IMR-90 (cell line): ENCODE results near the gene TEAD1. TPM values are rescaled to one million over a fixed set of nuclear protein-coding genes. Genes with fewer than 3 reads are reported as not detected.

Experiments used
- ATAC-seq: fragments of 200-7000 bp; cut with Tn5 transposase; 2 replicates; pipeline ENCODE4 v1.9.1; 2020; ENCODE audit warnings: low read depth, mild to moderate bottlenecking, moderate library complexity
- BruUV-seq: library from RNA; stranded (reverse); fragments of 400-500 nt; replicated peaks from 2 replicates; lab custom pipeline; 2021; lab: Mats Ljungman, UMichigan
- CTCF ChIA-PET: fragments of 300-600 bp; formaldehyde crosslinking; extraction: SDS; loops from one replicate; lab custom pipeline; 2021; ENCODE audit warnings: antibody characterized with exemption; lab: Yijun Ruan, JAX
- POLR2A ChIA-PET: fragments of 300-600 bp; sonication (Branson Sonifier 250); formaldehyde crosslinking; loops from one replicate; lab custom pipeline; 2022; ENCODE audit warnings: antibody characterized with exemption; ENCODE audit not compliant: unreplicated experiment; lab: Charles Lee
- DNase-seq: peaks from one replicate; pipeline ENCODE4 v3.0.0; 2013
- H2AFZ ChIP-seq: replicated peaks from 2 replicates; pipeline ENCODE3; 2013; ENCODE audit warnings: low read length, mild to moderate bottlenecking; ENCODE audit not compliant: poor library complexity
- H2AK5ac ChIP-seq: 2 replicates; pipeline ENCODE4 v1.6.1; 2013; ENCODE audit warnings: low read depth, low read length, inconsistent platforms
- H2AK9ac ChIP-seq: replicated peaks from 2 replicates; pipeline ENCODE3; 2013; ENCODE audit warnings: mild to moderate bottlenecking, low read depth, low read length, moderate library complexity; ENCODE audit not compliant: poor library complexity
- H2BK120ac ChIP-seq: 2 replicates; pipeline ENCODE4 v1.6.1; 2013; ENCODE audit warnings: low read depth, low read length, inconsistent platforms
- H2BK15ac ChIP-seq: 3 replicates; pipeline ENCODE4 v1.6.1; 2013; ENCODE audit warnings: low read depth, low read length, inconsistent platforms
- H2BK20ac ChIP-seq: 2 replicates; pipeline ENCODE4 v1.6.1; 2013; ENCODE audit warnings: low read depth, mild to moderate bottlenecking, inconsistent platforms, low read length, moderate library complexity
- H2BK5ac ChIP-seq: 2 replicates; pipeline ENCODE4 v1.6.1; 2013; ENCODE audit warnings: mild to moderate bottlenecking, low read depth, low read length, inconsistent platforms; ENCODE audit not compliant: poor library complexity, severe bottlenecking
- H3K14ac ChIP-seq: replicated peaks from 2 replicates; pipeline ENCODE4 v1.6.1; 2013; ENCODE audit warnings: low read depth, low read length, inconsistent platforms
- H3K18ac ChIP-seq: 2 replicates; pipeline ENCODE4 v1.6.1; 2013; ENCODE audit warnings: low read depth, low read length, control low read depth
- H3K23ac ChIP-seq: 2 replicates; pipeline ENCODE4 v1.6.1; 2013; ENCODE audit warnings: low read depth, low read length, inconsistent platforms
- H3K27ac ChIP-seq: 2 replicates; pipeline ENCODE4 v1.5.1; 2013; ENCODE audit warnings: mild to moderate bottlenecking, control low read depth, low read length; ENCODE audit not compliant: insufficient read depth
- H3K27me3 ChIP-seq: 2 replicates; pipeline ENCODE4 v1.6.1; 2013; ENCODE audit warnings: low read length; ENCODE audit not compliant: control insufficient read depth, insufficient read depth
- H3K36me3 ChIP-seq: 2 replicates; pipeline ENCODE4 v1.6.1; 2013; ENCODE audit warnings: low read length, mixed read lengths; ENCODE audit not compliant: control insufficient read depth, insufficient read depth
- H3K4ac ChIP-seq: 2 replicates; pipeline ENCODE4 v1.6.1; 2013; ENCODE audit warnings: low read depth, low read length, inconsistent platforms
- H3K4me1 ChIP-seq: 2 replicates; pipeline ENCODE4 v1.6.1; 2013; ENCODE audit warnings: low read length, mixed read lengths; ENCODE audit not compliant: control insufficient read depth, insufficient read depth
- H3K4me2 ChIP-seq: 2 replicates; pipeline ENCODE4 v1.6.1; 2013; ENCODE audit warnings: low read depth, mild to moderate bottlenecking, control low read depth, low read length, moderate library complexity
- H3K4me3 ChIP-seq: 2 replicates; pipeline ENCODE4 v1.5.1; 2013; ENCODE audit warnings: low read depth, mild to moderate bottlenecking, control low read depth, low read length, moderate library complexity; ENCODE audit not compliant: insufficient read depth
- H3K56ac ChIP-seq: 2 replicates; pipeline ENCODE4 v1.6.1; 2013; ENCODE audit warnings: low read length, inconsistent platforms; ENCODE audit not compliant: insufficient read depth; ENCODE audit errors: extremely low read depth
- H3K79me1 ChIP-seq, 2 experiments: 2 replicates each; pipeline ENCODE4 v1.6.1; 2013; ENCODE audit warnings: low read length in 2 of 2, inconsistent platforms in 1 of 2, low read depth in 1 of 2
- H3K9ac ChIP-seq: 2 replicates; pipeline ENCODE4 v1.6.1; 2013; ENCODE audit warnings: low read depth, low read length, control low read depth
- H3K9me1 ChIP-seq: 2 replicates; pipeline ENCODE4 v1.6.1; 2013; ENCODE audit warnings: low read length, inconsistent platforms; ENCODE audit not compliant: insufficient read depth
- H3K9me3 ChIP-seq: 2 replicates; pipeline ENCODE4 v1.6.1; 2013; ENCODE audit warnings: low read length; ENCODE audit not compliant: control insufficient read depth, insufficient read depth
- H4K20me1 ChIP-seq: 2 replicates; pipeline ENCODE4 v1.6.1; 2013; ENCODE audit warnings: low read length, inconsistent platforms; ENCODE audit not compliant: insufficient read depth
- H4K5ac ChIP-seq: 2 replicates; pipeline ENCODE4 v1.6.1; 2013; ENCODE audit warnings: mild to moderate bottlenecking, low read depth, low read length, control low read depth
- H4K8ac ChIP-seq, 2 experiments: 2 replicates each; pipeline ENCODE4 v1.6.1; 2013; ENCODE audit warnings: low read depth in 2 of 2, low read length in 2 of 2, control low read depth in 1 of 2, inconsistent platforms in 1 of 2
- H4K91ac ChIP-seq: 2 replicates; pipeline ENCODE4 v1.6.1; 2013; ENCODE audit warnings: low read depth, low read length, inconsistent platforms; ENCODE audit not compliant: insufficient read depth
- BHLHE40 ChIP-seq: fragments of 150-350 bp; IDR thresholded peaks from 2 replicates; pipeline ENCODE4 v1.6.1; 2016; ENCODE audit warnings: mild to moderate bottlenecking, low read depth, low read length
- CHD1 ChIP-seq: IDR thresholded peaks from 2 replicates; pipeline ENCODE4 v1.6.1; 2012; ENCODE audit warnings: low read depth, low read length, improper control_type of control experiment
- FOS ChIP-seq: fragments of 150-350 bp; IDR thresholded peaks from 2 replicates; pipeline ENCODE4 v1.6.1; 2016; ENCODE audit warnings: low read depth, low read length
- MAFK ChIP-seq: IDR thresholded peaks from 2 replicates; pipeline ENCODE4 v1.6.1; 2012; ENCODE audit warnings: low read depth, low read length, improper control_type of control experiment
- MAZ ChIP-seq: IDR thresholded peaks from 2 replicates; pipeline ENCODE4 v1.6.1; 2012; ENCODE audit warnings: low read depth, mild to moderate bottlenecking, low read length, improper control_type of control experiment, moderate library complexity, borderline replicate concordance
- MXI1 ChIP-seq: IDR thresholded peaks from 2 replicates; pipeline ENCODE4 v1.6.1; 2012; ENCODE audit warnings: low read depth, mild to moderate bottlenecking, low read length, moderate library complexity, borderline replicate concordance
- RCOR1 ChIP-seq: IDR thresholded peaks from 2 replicates; pipeline ENCODE4 v1.6.1; 2012; ENCODE audit warnings: mild to moderate bottlenecking, low read length, improper control_type of control experiment; ENCODE audit not compliant: insufficient replicate concordance
- RFX5 ChIP-seq: IDR thresholded peaks from 2 replicates; pipeline ENCODE4 v1.8.0; 2012; ENCODE audit warnings: low read depth, mild to moderate bottlenecking, low read length, moderate library complexity
- SMC3 ChIP-seq: fragments of 150-350 bp; IDR thresholded peaks from 2 replicates; pipeline ENCODE4 v1.6.1; 2016; ENCODE audit warnings: low read depth, mild to moderate bottlenecking, antibody characterized with exemption, low read length, moderate library complexity
- WGBS, 2 experiments: methylation state at CpG; one replicate each; pipeline versions ENCODE4 v1.1.5 to v1.1.7; 2013; ENCODE audit warnings: missing lambda C conversion rate in 2 of 2; ENCODE audit not compliant: insufficient read length in 1 of 2; ENCODE audit errors: extremely low coverage in 2 of 2; 5-methylcytosine and 5-hydroxymethylcytosine counted together
- dilution Hi-C: fragments of 300-500 bp; cut with HindIII; formaldehyde crosslinking; loops from one replicate; pipeline ENCODE4 v1.14.3; 2018; ENCODE audit warnings: low sequenced_read_pairs; ENCODE audit not compliant: unreplicated experiment
- in situ Hi-C: fragments of 300-500 bp; cut with MboI; formaldehyde crosslinking; loops from 3 replicates; pipeline ENCODE4 v1.14.3; 2019; ENCODE audit warnings: low sequenced_read_pairs, inconsistent platforms, mixed read lengths
- intact Hi-C: fragments of 100-400 bp; cut with micrococcal nuclease; formaldehyde crosslinking; loops from 2 replicates; pipeline ENCODE4 v1.10.0; 2022
- polyA plus RNA-seq, 3 experiments: library from polyadenylated mRNA; depleted of rRNA; stranded (reverse); fragments of >200 nt; gene quantifications; 2 replicates each; pipeline ENCODE4 v1.2.3, GENCODE V29; 2012; ENCODE audit warnings: low replicate concordance in 1 of 3
- total RNA-seq: library from RNA; depleted of rRNA; stranded (reverse); fragments of >200 nt; gene quantifications from 2 replicates; pipeline ENCODE4 v1.2.3, GENCODE V29; 2012
- TF ChIP-seq, protein P1 (sequence below): conservative IDR thresholded peaks from 2 replicates; pipeline ENCODE4 v1.5.1; 2012; ENCODE audit warnings: mild to moderate bottlenecking, low read depth, low read length, improper control_type of control experiment
- TF ChIP-seq, protein P2 (sequence below): fragments of 150-350 bp; IDR thresholded peaks from 2 replicates; pipeline ENCODE4 v1.6.1; 2017; ENCODE audit warnings: mild to moderate bottlenecking, antibody characterized with exemption, low read length, low read depth

TEAD1 gene
- total and polyA plus RNA-seq, 2 of the 4 experiments (the other 2 are of a cell fraction) = 51.8 to 69.2 TPM

DNA sequence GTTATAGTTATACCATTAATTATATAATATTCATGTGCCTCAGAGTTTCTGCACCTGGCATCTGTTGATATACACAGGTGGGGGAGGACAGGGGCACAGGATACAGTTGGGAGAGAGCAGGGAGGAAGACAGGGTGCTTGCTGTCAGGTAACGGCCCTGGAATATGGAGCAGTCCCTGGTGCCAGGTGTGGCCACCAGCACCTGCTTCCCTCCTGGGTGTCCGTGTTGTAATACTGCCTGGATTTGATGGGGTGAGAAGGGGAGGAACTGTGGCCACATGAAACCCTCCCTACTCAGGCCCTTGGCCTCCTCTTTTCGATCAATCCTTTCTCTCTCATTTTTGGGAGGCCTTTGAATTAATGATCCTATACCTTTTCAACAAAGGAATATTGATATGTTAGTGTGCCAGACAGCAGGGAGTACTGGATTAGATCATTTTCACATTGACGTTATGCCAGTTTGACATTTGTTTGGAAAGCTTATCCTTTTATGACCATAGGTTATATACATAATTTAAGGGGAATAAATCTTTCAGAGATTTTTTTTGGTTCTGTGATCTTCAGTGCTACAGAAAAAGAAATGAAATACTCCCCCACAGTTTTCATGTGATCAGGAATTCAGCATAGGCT, 88.6 kb downstream of the TEAD1 start:
- Histone ChIP-seq H3K14ac (no peak overlapping the region), H3K9me1 (peaks cover 33% of the 10 kb centered on the region), H2AFZ (no peak overlapping the region), H3K4me2 (no peak overlapping the region), H3K4ac (no peak overlapping the region), H3K18ac (no peak overlapping the region), H3K4me3 (no peak overlapping the region), H2BK20ac (no peak overlapping the region), H2BK5ac (no peak overlapping the region), H4K91ac (no peak overlapping the region), H2BK15ac (no peak overlapping the region), H2BK120ac (no peak overlapping the region), H4K5ac (no peak overlapping the region), H2AK9ac (no peak overlapping the region), H4K20me1 (peaks cover 89% of the 10 kb centered on the region), H3K27ac (no peak overlapping the region), H3K23ac (no peak overlapping the region), H2AK5ac (0 out of 2 replicates have a peak overlapping the region, but pooled peaks have one; percentile 13), H3K4me1 (peaks cover 19% of the 10 kb centered on the region), H3K36me3 (peaks cover 19% of the 10 kb centered on the region), H3K27me3 (no peaks in the 10 kb centered on the region), H3K9ac (no peak overlapping the region), H3K79me1 (peaks cover 37 to 95% of the 10 kb centered on the region in 2 experiments), H3K9me3 (no peaks in the 10 kb centered on the region), H3K56ac (no peak overlapping the region), H4K8ac (no peak overlapping the region)
- WGBS, 2 experiments = no CpG with 5 or more reads among the region's 4 CpGs
- ChIA-PET CTCF (no interaction called here), POLR2A (no interaction called here)
- intact Hi-C loops (no loop called here), in situ Hi-C loops (no loop called here), dilution Hi-C loops (no loop called here)
- ATAC-seq (no peak), DNase-seq (no peak)
- TF ChIP-seq MAZ (no peak), SMC3 (no peak), CHD1 (no peak), RFX5 (no peak), MAFK (no peak), RCOR1 (no peak), MXI1 (no peak), FOS (no peak), BHLHE40 (no peak)
- TF ChIP-seq, protein P1, sequence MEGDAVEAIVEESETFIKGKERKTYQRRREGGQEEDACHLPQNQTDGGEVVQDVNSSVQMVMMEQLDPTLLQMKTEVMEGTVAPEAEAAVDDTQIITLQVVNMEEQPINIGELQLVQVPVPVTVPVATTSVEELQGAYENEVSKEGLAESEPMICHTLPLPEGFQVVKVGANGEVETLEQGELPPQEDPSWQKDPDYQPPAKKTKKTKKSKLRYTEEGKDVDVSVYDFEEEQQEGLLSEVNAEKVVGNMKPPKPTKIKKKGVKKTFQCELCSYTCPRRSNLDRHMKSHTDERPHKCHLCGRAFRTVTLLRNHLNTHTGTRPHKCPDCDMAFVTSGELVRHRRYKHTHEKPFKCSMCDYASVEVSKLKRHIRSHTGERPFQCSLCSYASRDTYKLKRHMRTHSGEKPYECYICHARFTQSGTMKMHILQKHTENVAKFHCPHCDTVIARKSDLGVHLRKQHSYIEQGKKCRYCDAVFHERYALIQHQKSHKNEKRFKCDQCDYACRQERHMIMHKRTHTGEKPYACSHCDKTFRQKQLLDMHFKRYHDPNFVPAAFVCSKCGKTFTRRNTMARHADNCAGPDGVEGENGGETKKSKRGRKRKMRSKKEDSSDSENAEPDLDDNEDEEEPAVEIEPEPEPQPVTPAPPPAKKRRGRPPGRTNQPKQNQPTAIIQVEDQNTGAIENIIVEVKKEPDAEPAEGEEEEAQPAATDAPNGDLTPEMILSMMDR = no peak
- TF ChIP-seq, protein P2, sequence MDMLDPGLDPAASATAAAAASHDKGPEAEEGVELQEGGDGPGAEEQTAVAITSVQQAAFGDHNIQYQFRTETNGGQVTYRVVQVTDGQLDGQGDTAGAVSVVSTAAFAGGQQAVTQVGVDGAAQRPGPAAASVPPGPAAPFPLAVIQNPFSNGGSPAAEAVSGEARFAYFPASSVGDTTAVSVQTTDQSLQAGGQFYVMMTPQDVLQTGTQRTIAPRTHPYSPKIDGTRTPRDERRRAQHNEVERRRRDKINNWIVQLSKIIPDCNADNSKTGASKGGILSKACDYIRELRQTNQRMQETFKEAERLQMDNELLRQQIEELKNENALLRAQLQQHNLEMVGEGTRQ = no peak
- no TSS peak for BruUV-seq
